H9 (cell line): ENCODE measurements around the gene FRMPD1. TPM values are rescaled to one million over a fixed set of nuclear protein-coding genes. Genes with fewer than 3 reads are reported as not detected.

Experiments
- DNase-seq: peaks from one replicate; pipeline ENCODE4 v3.0.0-alpha.2; 2017
- H2AFZ ChIP-seq: one replicate; pipeline ENCODE4 v1.6.1; 2013; ENCODE audit warnings: mild to moderate bottlenecking, low read length, control low read depth, moderate library complexity
- H2AK5ac ChIP-seq: 2 replicates; pipeline ENCODE4 v1.6.1; 2013; ENCODE audit warnings: low read length, control low read depth, mixed read lengths; ENCODE audit not compliant: insufficient read length
- H2BK120ac ChIP-seq: one replicate; pipeline ENCODE4 v1.6.1; 2013; ENCODE audit warnings: low read depth, mild to moderate bottlenecking, low read length, control low read depth, inconsistent platforms; ENCODE audit not compliant: poor library complexity, severe bottlenecking
- H2BK12ac ChIP-seq: 2 replicates; pipeline ENCODE4 v1.6.1; 2013; ENCODE audit warnings: low read length, control low read depth, mixed read lengths, low read depth; ENCODE audit not compliant: insufficient read length
- H2BK15ac ChIP-seq: 2 replicates; pipeline ENCODE4 v1.6.1; 2013; ENCODE audit warnings: low read depth, low read length, control low read depth
- H2BK20ac ChIP-seq: one replicate; pipeline ENCODE4 v1.6.1; 2013; ENCODE audit warnings: low read depth, mild to moderate bottlenecking, low read length, control low read depth, inconsistent platforms; ENCODE audit not compliant: poor library complexity, severe bottlenecking
- H2BK5ac ChIP-seq: 2 replicates; pipeline ENCODE4 v1.6.1; 2013; ENCODE audit warnings: low read length, control low read depth, mixed read lengths; ENCODE audit not compliant: insufficient read length
- H3K14ac ChIP-seq: 2 replicates; pipeline ENCODE4 v1.6.1; 2013; ENCODE audit warnings: low read length, control low read depth; ENCODE audit not compliant: insufficient read depth
- H3K18ac ChIP-seq: 2 replicates; pipeline ENCODE4 v1.6.1; 2013; ENCODE audit warnings: low read depth, mild to moderate bottlenecking, mixed read lengths, low read length, control low read depth; ENCODE audit not compliant: insufficient read length
- H3K23ac ChIP-seq: 2 replicates; pipeline ENCODE4 v1.6.1; 2013; ENCODE audit warnings: low read length, control low read depth, mixed read lengths, low read depth; ENCODE audit not compliant: insufficient read length
- H3K23me2 ChIP-seq: 2 replicates; pipeline ENCODE4 v1.6.1; 2013; ENCODE audit warnings: low read depth, mild to moderate bottlenecking, mixed read lengths, low read length, control low read depth; ENCODE audit not compliant: insufficient read length, poor library complexity, severe bottlenecking
- H3K27ac ChIP-seq: 2 replicates; pipeline ENCODE4 v1.5.1; 2013; ENCODE audit warnings: low read length, control low read depth, mixed read lengths, low read depth; ENCODE audit not compliant: insufficient read length
- H3K27me3 ChIP-seq: 2 replicates; pipeline ENCODE4 v1.6.1; 2013; ENCODE audit warnings: low read length, control low read depth, inconsistent platforms; ENCODE audit not compliant: insufficient read depth
- H3K4ac ChIP-seq: 2 replicates; pipeline ENCODE4 v1.6.1; 2013; ENCODE audit warnings: low read depth, mild to moderate bottlenecking, control low read depth, inconsistent platforms, low read length, moderate library complexity
- H3K4me1 ChIP-seq: 2 replicates; pipeline ENCODE4 v1.6.1; 2013; ENCODE audit warnings: low read length, control low read depth, inconsistent platforms; ENCODE audit not compliant: insufficient read depth
- H3K4me2 ChIP-seq: 2 replicates; pipeline ENCODE4 v1.6.1; 2013; ENCODE audit warnings: low read length, control low read depth, mixed read lengths; ENCODE audit not compliant: insufficient read length, insufficient read depth
- H3K56ac ChIP-seq: 2 replicates; pipeline ENCODE4 v1.6.1; 2013; ENCODE audit warnings: low read depth, mild to moderate bottlenecking, mixed read lengths, low read length, control low read depth; ENCODE audit not compliant: insufficient read length
- H3K79me1 ChIP-seq: 2 replicates; pipeline ENCODE4 v1.6.1; 2013; ENCODE audit warnings: low read depth, mild to moderate bottlenecking, moderate library complexity, low read length, control low read depth, inconsistent platforms; ENCODE audit not compliant: insufficient read depth, poor library complexity, severe bottlenecking
- H3K79me2 ChIP-seq: 2 replicates; pipeline ENCODE4 v1.6.1; 2013; ENCODE audit warnings: low read length, control low read depth, inconsistent platforms; ENCODE audit not compliant: insufficient read depth
- H3K9ac ChIP-seq: 2 replicates; pipeline ENCODE4 v1.6.1; 2013; ENCODE audit warnings: low read length, control low read depth, mixed read lengths; ENCODE audit not compliant: insufficient read length; ENCODE audit errors: extremely low read depth
- H3K9me3 ChIP-seq: one replicate; pipeline ENCODE4 v1.6.1; 2013; ENCODE audit warnings: low read depth, low read length, inconsistent platforms; ENCODE audit not compliant: control insufficient read depth
- H3T11ph ChIP-seq: one replicate; pipeline ENCODE4 v1.6.1; 2013; ENCODE audit warnings: mild to moderate bottlenecking, low read length, control low read depth, inconsistent platforms
- H4K20me1 ChIP-seq: one replicate; pipeline ENCODE4 v1.6.1; 2013; ENCODE audit not compliant: control insufficient read depth, insufficient read length, insufficient read depth
- H4K5ac ChIP-seq: 2 replicates; pipeline ENCODE4 v1.6.1; 2013; ENCODE audit warnings: low read depth, mild to moderate bottlenecking, mixed read lengths, low read length, control low read depth; ENCODE audit not compliant: insufficient read length
- H4K8ac ChIP-seq: replicated peaks from 2 replicates; pipeline ENCODE4 v1.6.1; 2013; ENCODE audit warnings: low read length, control low read depth, mixed read lengths, low read depth; ENCODE audit not compliant: insufficient read length
- H4K91ac ChIP-seq: 2 replicates; pipeline ENCODE4 v1.6.1; 2013; ENCODE audit warnings: low read depth, mild to moderate bottlenecking, moderate library complexity, mixed read lengths, low read length, control low read depth; ENCODE audit not compliant: insufficient read length
- H3K27ac Mint-ChIP-seq, 3 experiments: 2 replicates in 2 of 3; 3 replicates in 1 of 3; pipeline ENCODE4 v1.8.0; 2020 to 2021; ENCODE audit warnings: mixed read lengths in 3 of 3, mild to moderate bottlenecking in 1 of 3, moderate library complexity in 1 of 3
- H3K27me3 Mint-ChIP-seq: 2 replicates; pipeline ENCODE4 v1.8.0; 2021; ENCODE audit warnings: low read depth, mild to moderate bottlenecking, moderate library complexity, mixed read lengths
- H3K36me3 Mint-ChIP-seq, 3 experiments: 2 replicates in 2 of 3; 3 replicates in 1 of 3; pipeline ENCODE4 v1.8.0; 2020 to 2021; ENCODE audit warnings: low read depth in 3 of 3, mixed read lengths in 3 of 3; ENCODE audit not compliant: insufficient read depth in 1 of 3
- H3K4me1 Mint-ChIP-seq, 2 experiments: 2 replicates each; pipeline ENCODE4 v1.8.0; 2020; ENCODE audit warnings: mixed read lengths in 2 of 2
- H3K4me3 Mint-ChIP-seq, 2 experiments: 2 replicates in 1 of 2; 3 replicates in 1 of 2; pipeline ENCODE4 v1.8.0; 2020 to 2021; ENCODE audit warnings: mild to moderate bottlenecking in 2 of 2, mixed read lengths in 2 of 2, moderate library complexity in 1 of 2
- H3K9me3 Mint-ChIP-seq, 2 experiments: 2 replicates in 1 of 2; 3 replicates in 1 of 2; pipeline ENCODE4 v1.8.0; 2020; ENCODE audit warnings: mild to moderate bottlenecking in 2 of 2, mixed read lengths in 2 of 2, moderate library complexity in 1 of 2
- WGBS: extraction: QIAGEN DNeasy Blood & Tissue Kit; methylation state at CpG from one replicate; pipeline ENCODE4 v1.1.7; 2013; ENCODE audit warnings: missing lambda C conversion rate, low lambda C conversion rate, mixed read lengths; ENCODE audit not compliant: insufficient read length; ENCODE audit errors: extremely low coverage; 5-methylcytosine and 5-hydroxymethylcytosine counted together
- total RNA-seq: library from RNA; stranded (reverse); gene quantifications from 2 replicates; pipeline ENCODE4 v1.2.1, GENCODE V29; 2021
- TF ChIP-seq, protein P1 (sequence below): fragments of 200-600 bp; sonication (generic); conservative IDR thresholded peaks from 3 replicates; pipeline ENCODE4 v1.8.0; 2021; ENCODE audit warnings: antibody characterized with exemption, mild to moderate bottlenecking

FRMPD1 gene
- total RNA-seq, 1 experiment from 2014 or later: 0.04 TPM

- no peak overlapping the region for H2BK15ac ChIP-seq
- no peak overlapping the region for H3K23ac ChIP-seq
- H3K27ac Mint-ChIP-seq: 0 out of 7 replicates have a peak overlapping the region, but pooled peaks of 1 of the 3 experiments have one; percentile 34
- peaks cover 18 to 20% of the 10 kb centered on the region in 2 experiments for H3K4me1 Mint-ChIP-seq
- no peak overlapping the region for H3K4me2 ChIP-seq
- no peak overlapping the region for H2BK12ac ChIP-seq
- no peaks in the 10 kb centered on the region for H3K23me2 ChIP-seq
- no peak overlapping the region for H3K9ac ChIP-seq
- H3K27me3 ChIP-seq: no peaks in the 10 kb centered on the region
- no peak overlapping the region for H3K14ac ChIP-seq
- WGBS: no CpG with 5 or more reads among the region's 10 CpGs
- H3K9me3 ChIP-seq: no peaks in the 10 kb centered on the region
- H3K27me3 Mint-ChIP-seq: peaks cover 15% of the 10 kb centered on the region
- no peak overlapping the region for H3K4ac ChIP-seq
- no peaks in the 10 kb centered on the region for H3K79me1 ChIP-seq
- H3K27ac ChIP-seq: no peak overlapping the region
- no peak overlapping the region for H2BK20ac ChIP-seq
- no peak overlapping the region for H4K8ac ChIP-seq
- H3K4me3 Mint-ChIP-seq: no peak overlapping the region
- H3K9me3 Mint-ChIP-seq: no peaks in the 10 kb centered on the region
- H3K79me2 ChIP-seq: no peaks in the 10 kb centered on the region
- no peak overlapping the region for H2AFZ ChIP-seq
- no peak overlapping the region for H2BK120ac ChIP-seq
- H4K5ac ChIP-seq: no peak overlapping the region
- no peak overlapping the region for H2BK5ac ChIP-seq
- H3K4me1 ChIP-seq: no peaks in the 10 kb centered on the region
- H3K36me3 Mint-ChIP-seq: no peaks in the 10 kb centered on the region
- TF ChIP-seq, protein P1, sequence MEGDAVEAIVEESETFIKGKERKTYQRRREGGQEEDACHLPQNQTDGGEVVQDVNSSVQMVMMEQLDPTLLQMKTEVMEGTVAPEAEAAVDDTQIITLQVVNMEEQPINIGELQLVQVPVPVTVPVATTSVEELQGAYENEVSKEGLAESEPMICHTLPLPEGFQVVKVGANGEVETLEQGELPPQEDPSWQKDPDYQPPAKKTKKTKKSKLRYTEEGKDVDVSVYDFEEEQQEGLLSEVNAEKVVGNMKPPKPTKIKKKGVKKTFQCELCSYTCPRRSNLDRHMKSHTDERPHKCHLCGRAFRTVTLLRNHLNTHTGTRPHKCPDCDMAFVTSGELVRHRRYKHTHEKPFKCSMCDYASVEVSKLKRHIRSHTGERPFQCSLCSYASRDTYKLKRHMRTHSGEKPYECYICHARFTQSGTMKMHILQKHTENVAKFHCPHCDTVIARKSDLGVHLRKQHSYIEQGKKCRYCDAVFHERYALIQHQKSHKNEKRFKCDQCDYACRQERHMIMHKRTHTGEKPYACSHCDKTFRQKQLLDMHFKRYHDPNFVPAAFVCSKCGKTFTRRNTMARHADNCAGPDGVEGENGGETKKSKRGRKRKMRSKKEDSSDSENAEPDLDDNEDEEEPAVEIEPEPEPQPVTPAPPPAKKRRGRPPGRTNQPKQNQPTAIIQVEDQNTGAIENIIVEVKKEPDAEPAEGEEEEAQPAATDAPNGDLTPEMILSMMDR: no peak
- no peak overlapping the region for H3K56ac ChIP-seq
- no peak overlapping the region for H3T11ph ChIP-seq
- H4K20me1 ChIP-seq: peaks cover 2% of the 10 kb centered on the region
- H2AK5ac ChIP-seq: no peak overlapping the region
- no peak overlapping the region for H4K91ac ChIP-seq
- DNase-seq: no peak
- no peak overlapping the region for H3K18ac ChIP-seq
These were observed 81.5 kb downstream of the FRMPD1 start for GRCh38 chr9:37732086-37732741.
